SK-N-SH treated with all-trans-retinoic acid at 6 μM for 48 hours (cell line): ENCODE measurements around the gene ACIN1.

Experiments
- ESRRG ChIP-seq: fragments of 250-450 bp; sonication (Bioruptor Pico); IDR thresholded peaks from 2 replicates; pipeline ENCODE4 v1.6.1; 2021; ENCODE audit warnings: mild to moderate bottlenecking
- GLIS3 ChIP-seq: fragments of 250-450 bp; sonication (Bioruptor Pico); IDR thresholded peaks from 2 replicates; pipeline ENCODE4 v1.5.0; 2020; ENCODE audit warnings: mild to moderate bottlenecking, moderate library complexity
- TCF4 ChIP-seq: fragments of 250-450 bp; sonication (Bioruptor Pico); IDR thresholded peaks from 2 replicates; pipeline ENCODE4 v1.8.0; 2021; ENCODE audit warnings: mild to moderate bottlenecking, moderate library complexity, borderline replicate concordance
- TOX ChIP-seq: fragments of 250-450 bp; sonication (Bioruptor Pico); IDR thresholded peaks from 2 replicates; pipeline ENCODE4 v1.8.0; 2021; ENCODE audit warnings: mild to moderate bottlenecking, moderate library complexity, borderline replicate concordance
- ZFP3 ChIP-seq: fragments of 250-450 bp; sonication (Bioruptor Pico); IDR thresholded peaks from 2 replicates; pipeline ENCODE4 v1.5.0; 2020; ENCODE audit warnings: mild to moderate bottlenecking, moderate library complexity
- ZFP30 ChIP-seq: fragments of 450-650 bp; formaldehyde crosslinking; IDR thresholded peaks from 2 replicates; pipeline ENCODE4 v1.5.0; 2022; ENCODE audit warnings: mild to moderate bottlenecking, moderate library complexity
- TF ChIP-seq, protein P1 (sequence below): fragments of 250-450 bp; sonication (Bioruptor Pico); IDR thresholded peaks from 2 replicates; pipeline ENCODE4 v1.8.0; 2020; ENCODE audit warnings: mild to moderate bottlenecking, moderate library complexity, borderline replicate concordance
- TF ChIP-seq, protein P2 (sequence below): fragments of 250-450 bp; sonication (Bioruptor Pico); IDR thresholded peaks from 2 replicates; pipeline ENCODE4 v1.5.1; 2021; ENCODE audit warnings: mild to moderate bottlenecking, moderate library complexity
- TF ChIP-seq, protein P3 (sequence below): fragments of 250-450 bp; sonication (Bioruptor Pico); IDR thresholded peaks from 2 replicates; pipeline ENCODE4 v1.5.0; 2020; ENCODE audit warnings: mild to moderate bottlenecking, moderate library complexity
- TF ChIP-seq, protein P4 (sequence below): fragments of 250-450 bp; sonication (Bioruptor Pico); IDR thresholded peaks from 2 replicates; pipeline ENCODE4 v1.8.0; 2021; ENCODE audit warnings: low read depth, mild to moderate bottlenecking, moderate library complexity, borderline replicate concordance

DNA sequence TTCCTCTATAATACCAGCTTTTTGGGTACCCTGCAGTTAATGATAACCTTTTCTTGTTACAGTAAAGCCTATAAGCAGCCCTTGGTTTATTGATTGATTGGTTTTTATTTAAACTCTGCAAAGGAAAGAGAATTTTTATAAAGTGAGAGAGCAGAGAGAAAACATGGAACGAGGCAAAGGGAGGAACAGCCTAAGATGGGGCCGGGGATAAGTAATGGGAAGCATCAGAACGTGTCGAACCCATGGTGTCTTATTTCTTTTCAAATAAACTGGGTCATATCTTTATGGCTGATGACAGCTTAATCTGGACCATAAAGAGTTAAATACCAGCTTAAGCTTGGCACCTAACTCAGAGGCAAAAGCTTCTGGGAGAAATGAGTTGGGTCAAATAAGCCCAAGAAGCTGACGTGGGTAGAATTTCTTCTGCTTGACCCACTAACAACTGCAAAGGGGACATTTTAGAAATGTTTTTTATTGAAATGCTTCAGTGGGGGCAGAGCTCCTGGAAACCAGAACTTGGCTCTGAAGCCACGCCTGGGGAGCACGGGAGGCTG is 73.0 kb downstream of the ACIN1 start:
- TF ChIP-seq GLIS3 (CRISPR knock-in tag), result no peak
- no peak for TF ChIP-seq TCF4
- TF ChIP-seq, protein P1, sequence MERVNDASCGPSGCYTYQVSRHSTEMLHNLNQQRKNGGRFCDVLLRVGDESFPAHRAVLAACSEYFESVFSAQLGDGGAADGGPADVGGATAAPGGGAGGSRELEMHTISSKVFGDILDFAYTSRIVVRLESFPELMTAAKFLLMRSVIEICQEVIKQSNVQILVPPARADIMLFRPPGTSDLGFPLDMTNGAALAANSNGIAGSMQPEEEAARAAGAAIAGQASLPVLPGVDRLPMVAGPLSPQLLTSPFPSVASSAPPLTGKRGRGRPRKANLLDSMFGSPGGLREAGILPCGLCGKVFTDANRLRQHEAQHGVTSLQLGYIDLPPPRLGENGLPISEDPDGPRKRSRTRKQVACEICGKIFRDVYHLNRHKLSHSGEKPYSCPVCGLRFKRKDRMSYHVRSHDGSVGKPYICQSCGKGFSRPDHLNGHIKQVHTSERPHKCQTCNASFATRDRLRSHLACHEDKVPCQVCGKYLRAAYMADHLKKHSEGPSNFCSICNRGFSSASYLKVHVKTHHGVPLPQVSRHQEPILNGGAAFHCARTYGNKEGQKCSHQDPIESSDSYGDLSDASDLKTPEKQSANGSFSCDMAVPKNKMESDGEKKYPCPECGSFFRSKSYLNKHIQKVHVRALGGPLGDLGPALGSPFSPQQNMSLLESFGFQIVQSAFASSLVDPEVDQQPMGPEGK (CRISPR knock-in tag), result no peak
- TF ChIP-seq, protein P2, sequence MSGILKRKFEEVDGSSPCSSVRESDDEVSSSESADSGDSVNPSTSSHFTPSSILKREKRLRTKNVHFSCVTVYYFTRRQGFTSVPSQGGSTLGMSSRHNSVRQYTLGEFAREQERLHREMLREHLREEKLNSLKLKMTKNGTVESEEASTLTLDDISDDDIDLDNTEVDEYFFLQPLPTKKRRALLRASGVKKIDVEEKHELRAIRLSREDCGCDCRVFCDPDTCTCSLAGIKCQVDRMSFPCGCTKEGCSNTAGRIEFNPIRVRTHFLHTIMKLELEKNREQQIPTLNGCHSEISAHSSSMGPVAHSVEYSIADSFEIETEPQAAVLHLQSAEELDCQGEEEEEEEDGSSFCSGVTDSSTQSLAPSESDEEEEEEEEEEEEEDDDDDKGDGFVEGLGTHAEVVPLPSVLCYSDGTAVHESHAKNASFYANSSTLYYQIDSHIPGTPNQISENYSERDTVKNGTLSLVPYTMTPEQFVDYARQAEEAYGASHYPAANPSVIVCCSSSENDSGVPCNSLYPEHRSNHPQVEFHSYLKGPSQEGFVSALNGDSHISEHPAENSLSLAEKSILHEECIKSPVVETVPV (CRISPR knock-in tag), result no peak
- TF ChIP-seq, protein P3, sequence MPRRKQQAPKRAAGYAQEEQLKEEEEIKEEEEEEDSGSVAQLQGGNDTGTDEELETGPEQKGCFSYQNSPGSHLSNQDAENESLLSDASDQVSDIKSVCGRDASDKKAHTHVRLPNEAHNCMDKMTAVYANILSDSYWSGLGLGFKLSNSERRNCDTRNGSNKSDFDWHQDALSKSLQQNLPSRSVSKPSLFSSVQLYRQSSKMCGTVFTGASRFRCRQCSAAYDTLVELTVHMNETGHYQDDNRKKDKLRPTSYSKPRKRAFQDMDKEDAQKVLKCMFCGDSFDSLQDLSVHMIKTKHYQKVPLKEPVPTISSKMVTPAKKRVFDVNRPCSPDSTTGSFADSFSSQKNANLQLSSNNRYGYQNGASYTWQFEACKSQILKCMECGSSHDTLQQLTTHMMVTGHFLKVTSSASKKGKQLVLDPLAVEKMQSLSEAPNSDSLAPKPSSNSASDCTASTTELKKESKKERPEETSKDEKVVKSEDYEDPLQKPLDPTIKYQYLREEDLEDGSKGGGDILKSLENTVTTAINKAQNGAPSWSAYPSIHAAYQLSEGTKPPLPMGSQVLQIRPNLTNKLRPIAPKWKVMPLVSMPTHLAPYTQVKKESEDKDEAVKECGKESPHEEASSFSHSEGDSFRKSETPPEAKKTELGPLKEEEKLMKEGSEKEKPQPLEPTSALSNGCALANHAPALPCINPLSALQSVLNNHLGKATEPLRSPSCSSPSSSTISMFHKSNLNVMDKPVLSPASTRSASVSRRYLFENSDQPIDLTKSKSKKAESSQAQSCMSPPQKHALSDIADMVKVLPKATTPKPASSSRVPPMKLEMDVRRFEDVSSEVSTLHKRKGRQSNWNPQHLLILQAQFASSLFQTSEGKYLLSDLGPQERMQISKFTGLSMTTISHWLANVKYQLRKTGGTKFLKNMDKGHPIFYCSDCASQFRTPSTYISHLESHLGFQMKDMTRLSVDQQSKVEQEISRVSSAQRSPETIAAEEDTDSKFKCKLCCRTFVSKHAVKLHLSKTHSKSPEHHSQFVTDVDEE (CRISPR knock-in tag), result no peak
- no peak for TF ChIP-seq ZFP30
- TF ChIP-seq, protein P4, sequence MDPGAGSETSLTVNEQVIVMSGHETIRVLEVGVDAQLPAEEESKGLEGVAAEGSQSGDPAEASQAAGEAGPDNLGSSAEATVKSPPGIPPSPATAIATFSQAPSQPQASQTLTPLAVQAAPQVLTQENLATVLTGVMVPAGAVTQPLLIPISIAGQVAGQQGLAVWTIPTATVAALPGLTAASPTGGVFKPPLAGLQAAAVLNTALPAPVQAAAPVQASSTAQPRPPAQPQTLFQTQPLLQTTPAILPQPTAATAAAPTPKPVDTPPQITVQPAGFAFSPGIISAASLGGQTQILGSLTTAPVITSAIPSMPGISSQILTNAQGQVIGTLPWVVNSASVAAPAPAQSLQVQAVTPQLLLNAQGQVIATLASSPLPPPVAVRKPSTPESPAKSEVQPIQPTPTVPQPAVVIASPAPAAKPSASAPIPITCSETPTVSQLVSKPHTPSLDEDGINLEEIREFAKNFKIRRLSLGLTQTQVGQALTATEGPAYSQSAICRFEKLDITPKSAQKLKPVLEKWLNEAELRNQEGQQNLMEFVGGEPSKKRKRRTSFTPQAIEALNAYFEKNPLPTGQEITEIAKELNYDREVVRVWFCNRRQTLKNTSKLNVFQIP (CRISPR knock-in tag), result no peak
- no peak for TF ChIP-seq ZFP3 (CRISPR knock-in tag)
- TF ChIP-seq TOX (CRISPR knock-in tag), result no peak
- TF ChIP-seq ESRRG (CRISPR knock-in tag), result no peak
